ENCODE results near the gene CSTB.
A peak's percentile ranks its signal among the peaks of the same experiment; 100 is the strongest.

The CSTB gene

DNA sequence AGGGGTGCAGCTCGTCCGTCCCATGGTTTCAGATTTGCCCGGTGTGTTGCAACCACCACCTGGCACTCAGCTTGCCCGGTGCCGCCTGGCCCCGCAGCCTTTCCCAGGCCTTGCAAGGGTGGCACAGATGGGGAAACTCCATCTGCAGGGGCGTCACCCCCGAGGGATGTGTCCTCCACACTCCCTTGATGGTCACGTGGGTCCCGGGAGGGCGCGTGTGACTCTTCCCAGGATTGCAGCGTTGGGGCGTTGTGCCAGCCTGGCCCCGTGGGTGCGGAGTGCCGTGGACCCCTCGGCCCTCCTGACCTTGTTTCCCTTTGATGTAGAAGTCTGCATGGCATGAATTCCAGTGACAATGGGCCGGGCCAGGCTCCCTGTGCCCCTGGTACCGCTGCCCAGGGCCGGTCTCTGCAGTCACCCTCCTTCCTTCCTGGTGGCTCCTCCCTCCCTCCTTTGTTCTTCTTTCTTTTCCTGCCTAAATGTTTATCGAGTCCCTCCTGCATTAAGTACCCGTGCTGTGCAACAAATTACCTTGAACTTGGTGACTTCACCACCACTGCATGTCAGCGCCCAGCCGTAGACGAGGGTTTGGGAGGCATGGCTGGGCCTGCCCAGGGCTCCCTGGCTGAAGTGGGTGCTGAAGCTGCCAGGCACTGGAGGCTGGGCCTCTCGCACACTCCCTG is 36.2 kb upstream of the CSTB start:
- TF ChIP-seq, protein P1, sequence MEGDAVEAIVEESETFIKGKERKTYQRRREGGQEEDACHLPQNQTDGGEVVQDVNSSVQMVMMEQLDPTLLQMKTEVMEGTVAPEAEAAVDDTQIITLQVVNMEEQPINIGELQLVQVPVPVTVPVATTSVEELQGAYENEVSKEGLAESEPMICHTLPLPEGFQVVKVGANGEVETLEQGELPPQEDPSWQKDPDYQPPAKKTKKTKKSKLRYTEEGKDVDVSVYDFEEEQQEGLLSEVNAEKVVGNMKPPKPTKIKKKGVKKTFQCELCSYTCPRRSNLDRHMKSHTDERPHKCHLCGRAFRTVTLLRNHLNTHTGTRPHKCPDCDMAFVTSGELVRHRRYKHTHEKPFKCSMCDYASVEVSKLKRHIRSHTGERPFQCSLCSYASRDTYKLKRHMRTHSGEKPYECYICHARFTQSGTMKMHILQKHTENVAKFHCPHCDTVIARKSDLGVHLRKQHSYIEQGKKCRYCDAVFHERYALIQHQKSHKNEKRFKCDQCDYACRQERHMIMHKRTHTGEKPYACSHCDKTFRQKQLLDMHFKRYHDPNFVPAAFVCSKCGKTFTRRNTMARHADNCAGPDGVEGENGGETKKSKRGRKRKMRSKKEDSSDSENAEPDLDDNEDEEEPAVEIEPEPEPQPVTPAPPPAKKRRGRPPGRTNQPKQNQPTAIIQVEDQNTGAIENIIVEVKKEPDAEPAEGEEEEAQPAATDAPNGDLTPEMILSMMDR (IDR thresholded peaks at IDR 0.05) = no peak

GRCh38 chr21:43811262-43812105 is 35.4 kb upstream of the CSTB start:
- TF ChIP-seq, protein P1 (IDR thresholded peaks at IDR 0.05) = no peak

DNA sequence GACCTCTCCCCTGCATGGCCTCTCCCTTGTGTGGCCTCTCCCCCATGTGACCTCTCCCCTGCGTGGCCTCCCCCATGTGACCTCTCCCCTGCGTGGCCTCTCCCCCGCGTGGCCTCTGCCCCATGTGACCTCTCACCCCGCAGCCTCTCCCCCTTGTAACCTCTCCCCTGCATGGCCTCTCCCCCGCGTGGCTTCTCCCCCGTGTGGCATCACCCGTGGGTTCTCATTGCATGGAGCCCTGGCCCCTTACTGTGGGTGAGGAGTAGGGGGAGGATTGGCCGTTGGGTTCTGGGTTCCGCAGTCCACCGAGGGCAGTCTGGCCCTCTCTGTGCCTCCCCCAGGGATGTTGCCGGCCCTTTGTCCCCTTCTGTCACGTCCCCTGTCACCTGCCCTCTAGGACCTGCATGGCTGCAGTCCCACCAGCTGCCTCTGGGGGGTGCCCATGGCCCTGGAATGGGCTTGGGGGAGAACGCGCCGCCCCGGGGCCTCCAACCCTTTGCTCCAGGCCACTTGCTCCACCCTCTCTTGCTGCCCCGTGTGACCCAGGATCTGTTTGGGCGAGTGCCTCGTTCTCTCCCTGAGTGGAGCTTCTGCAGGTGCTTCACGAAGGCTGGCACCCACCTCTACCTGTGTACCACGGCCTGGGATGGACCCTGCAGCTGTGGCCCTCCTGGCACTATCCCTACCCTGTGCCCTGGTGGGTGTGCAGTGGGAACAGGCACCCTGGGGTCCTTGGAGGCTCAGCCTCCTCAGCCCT is 34.6 kb upstream of the CSTB start:
- TF ChIP-seq, protein P1 (IDR thresholded peaks at IDR 0.05) = peak; percentile 95

- TF ChIP-seq, protein P1 (IDR thresholded peaks at IDR 0.05) = no peak
These were observed 33.9 kb upstream of the CSTB start for GRCh38 chr21:43809853-43810504.

DNA sequence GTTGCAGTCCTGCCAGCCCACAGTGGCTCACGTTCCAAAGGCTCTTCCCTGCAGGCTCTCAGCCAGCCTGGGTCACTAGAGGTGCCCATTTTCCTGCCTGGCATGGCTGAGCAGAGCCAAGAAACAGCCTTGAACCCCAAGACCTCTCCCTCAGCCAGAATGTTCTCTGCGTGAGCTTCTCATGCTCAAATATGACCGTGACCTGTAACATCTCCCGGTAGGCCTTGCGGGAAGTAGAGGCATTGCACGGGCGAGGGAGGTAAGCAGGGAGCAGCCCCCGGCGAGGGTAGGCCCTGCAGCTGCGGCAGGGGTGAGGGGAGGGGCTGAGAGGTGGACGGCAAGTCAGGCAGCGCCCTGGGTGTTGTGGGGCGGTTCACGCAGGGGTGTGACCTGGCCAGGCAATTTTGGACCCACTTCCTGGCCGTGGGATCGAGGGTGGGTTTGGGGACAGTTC is 33.3 kb upstream of the CSTB start:
- TF ChIP-seq, protein P1 (IDR thresholded peaks at IDR 0.05) = no peak

DNA sequence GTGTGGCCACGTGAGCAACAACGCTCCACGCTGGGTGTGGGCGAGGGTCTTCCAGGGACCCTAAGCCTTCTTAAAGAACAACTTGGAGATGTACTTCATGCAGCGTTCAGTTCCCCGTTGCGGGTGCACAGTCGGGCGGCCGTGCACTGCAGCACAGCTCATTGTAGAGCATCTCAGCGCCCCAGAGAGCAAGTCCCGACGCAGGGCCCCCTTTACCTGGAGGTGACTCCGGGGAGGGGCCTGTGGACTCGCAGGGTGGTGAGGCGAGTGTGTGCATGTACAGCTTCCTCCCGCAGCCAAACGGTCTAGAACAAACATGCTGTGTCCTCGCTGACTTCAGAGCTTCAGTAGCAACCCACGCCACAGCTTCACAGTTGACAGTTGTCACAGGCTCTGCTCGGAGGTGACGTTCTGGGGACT is 32.7 kb upstream of the CSTB start:
- TF ChIP-seq, protein P1 (IDR thresholded peaks at IDR 0.05) = no peak

GRCh38 chr21:43808367-43808766 is 32.3 kb upstream of the CSTB start:
- TF ChIP-seq, protein P1 (IDR thresholded peaks at IDR 0.05) = no peak

All from LNCAP (cell line).